Activated T-cell treated with anti-CD3 and anti-CD28 coated beads for 24 hours (primary cell): ENCODE measurements around the gene OR8J1.
"Not testable (repeated sequence)": the region's sequence is repeated elsewhere in the genome, so short reads cannot be mapped to it uniquely, and the experiment has no call there.

ENCODE experiments used
- DNase-seq: peaks from one replicate; pipeline ENCODE4 v3.0.0-alpha.2; 2020; ENCODE audit warnings: low read depth

The OR8J1 gene, protein sequence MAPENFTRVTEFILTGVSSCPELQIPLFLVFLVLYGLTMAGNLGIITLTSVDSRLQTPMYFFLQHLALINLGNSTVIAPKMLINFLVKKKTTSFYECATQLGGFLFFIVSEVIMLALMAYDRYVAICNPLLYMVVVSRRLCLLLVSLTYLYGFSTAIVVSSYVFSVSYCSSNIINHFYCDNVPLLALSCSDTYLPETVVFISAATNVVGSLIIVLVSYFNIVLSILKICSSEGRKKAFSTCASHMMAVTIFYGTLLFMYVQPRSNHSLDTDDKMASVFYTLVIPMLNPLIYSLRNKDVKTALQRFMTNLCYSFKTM

DNA sequence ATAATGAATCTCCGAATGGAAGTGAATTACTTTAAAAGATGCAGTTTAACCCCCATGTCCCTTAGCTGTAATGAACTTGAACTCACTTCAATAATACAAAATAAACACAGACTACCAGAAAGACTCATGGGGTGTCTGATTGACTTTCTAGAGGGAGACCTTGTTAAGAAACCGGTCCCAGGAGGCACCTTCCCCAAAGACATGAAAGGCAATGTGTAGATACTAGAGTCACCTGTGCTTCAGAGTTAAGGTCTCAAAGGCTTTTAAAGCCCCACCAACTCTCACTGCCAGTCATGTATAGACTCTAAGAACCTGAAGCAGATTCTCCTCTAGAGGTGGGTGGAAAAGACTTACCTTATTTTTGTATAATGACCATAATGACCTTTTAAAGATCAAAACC is at the start of gene OR8J1:
Gene OR8J1, plus strand, starts transcription at position 301 of the 400 bp plus-strand sequence. CDS start 5,956 bp downstream, outside the sequence.
- DNase-seq, result no peak

DNA sequence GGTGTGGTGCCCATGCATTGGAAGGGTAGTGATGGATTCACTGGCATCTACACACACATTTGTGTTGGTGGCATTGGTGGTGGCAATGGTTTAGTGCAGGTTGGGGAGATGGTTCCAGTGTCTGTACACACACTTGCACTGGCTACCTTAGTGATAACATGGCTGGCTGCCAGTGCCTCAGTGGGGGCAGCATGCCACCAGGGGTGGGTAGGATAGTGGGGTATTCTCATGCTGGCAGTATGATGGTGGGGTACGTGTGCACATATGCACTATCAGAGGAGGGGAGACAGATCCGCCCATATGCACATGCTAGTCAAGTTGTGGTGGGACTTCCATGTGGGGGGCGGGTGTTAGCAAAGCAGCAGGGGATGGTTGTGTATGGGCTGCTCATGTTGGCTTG is 46.3 kb upstream of the OR8J1 start:
- no peak for DNase-seq

DNA sequence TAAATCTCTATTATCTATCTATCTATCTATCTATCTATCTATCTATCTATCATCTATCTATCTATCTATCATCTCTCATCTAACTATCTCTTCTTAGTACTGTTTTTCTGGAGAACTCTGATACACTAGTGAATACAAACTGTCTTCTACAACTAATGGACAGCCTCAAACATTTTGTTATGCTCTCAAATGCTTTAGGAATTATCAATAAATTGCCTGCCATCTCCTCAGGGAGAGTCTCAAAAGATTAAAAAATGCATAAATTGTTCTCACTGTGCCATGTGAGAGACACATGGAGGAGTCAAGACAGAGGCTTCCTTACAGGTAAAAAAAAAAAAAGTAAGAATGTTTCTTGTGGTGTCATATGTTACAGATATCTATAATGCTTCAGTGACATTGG is 39.2 kb upstream of the OR8J1 start, which contains the start of gene OR8K3:
Gene OR8K3, plus strand, starts transcription at position 301 of the 400 bp plus-strand sequence. CDS start 3,163 bp downstream, outside the sequence.
- no peak for DNase-seq

DNA sequence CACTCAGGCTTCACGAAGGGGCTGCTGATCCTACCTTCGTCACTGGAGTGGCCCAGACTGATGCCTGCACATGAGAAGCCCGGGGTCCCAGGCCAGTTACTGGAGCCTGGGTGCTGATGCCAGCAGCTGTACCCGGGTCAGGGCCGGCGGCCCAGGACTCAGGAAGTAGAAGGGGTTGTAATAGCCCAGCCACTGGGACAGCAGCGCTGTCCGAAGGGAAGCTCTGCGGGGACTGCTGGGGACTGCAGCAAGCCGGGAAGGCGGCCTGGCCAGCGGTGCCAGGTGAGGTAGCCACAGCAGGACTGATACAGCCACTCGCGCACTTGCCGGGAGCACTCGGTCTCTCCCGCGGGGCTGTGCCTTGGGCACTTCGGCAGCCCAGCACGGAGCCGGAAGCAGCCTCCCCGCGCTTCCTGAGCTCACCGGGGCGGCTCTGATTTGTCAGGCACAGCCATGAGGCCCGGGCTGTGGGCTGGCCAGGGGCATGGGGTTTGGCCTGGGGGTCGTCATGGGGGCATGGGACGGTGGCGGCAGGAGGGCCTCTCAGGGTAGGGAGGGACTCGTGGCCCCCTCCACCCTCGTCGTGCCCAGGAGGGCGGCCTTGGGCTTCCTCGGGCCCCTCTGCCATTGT is 22.1 kb upstream of the OR8J1 start:
- no peak for DNase-seq

DNA sequence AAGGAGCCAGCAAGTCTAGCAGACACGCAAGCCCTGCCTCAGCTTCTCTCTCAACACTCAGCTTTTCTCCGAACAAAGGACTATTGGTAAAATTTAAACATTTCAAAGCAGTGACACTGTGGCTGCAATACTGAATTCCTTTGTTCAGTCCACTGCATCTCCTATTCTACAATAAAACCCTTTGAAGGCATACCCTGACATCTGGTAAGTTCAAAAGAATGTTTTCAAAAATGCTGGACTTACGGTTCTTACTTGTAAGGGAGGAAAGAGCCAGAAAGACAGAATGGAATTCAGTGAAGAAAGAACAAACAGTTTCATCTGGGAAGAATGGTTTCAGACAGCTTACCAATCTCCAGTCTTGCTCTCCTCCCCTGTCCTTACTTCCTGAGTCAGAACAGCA is 20.9 kb upstream of the OR8J1 start:
- no peak for DNase-seq

DNA sequence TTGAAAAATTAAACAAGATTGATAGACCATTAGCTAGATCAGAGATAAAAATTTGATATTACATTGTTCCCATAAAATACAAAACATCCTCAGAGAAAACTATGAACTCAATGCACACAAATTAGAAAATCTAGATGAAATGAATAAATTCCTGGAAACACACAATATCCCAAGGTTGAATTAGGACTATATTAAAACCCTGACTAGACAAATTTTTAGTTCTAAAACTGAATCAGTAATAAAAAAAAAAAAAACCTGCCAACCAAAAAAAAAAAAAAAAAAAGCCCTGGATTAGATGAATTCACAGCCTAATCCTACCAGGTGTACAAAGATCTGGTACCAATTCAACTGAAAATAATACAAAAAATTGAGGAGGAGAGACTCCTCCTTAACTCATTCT is 13.8 kb upstream of the OR8J1 start:
- no peak for DNase-seq

DNA sequence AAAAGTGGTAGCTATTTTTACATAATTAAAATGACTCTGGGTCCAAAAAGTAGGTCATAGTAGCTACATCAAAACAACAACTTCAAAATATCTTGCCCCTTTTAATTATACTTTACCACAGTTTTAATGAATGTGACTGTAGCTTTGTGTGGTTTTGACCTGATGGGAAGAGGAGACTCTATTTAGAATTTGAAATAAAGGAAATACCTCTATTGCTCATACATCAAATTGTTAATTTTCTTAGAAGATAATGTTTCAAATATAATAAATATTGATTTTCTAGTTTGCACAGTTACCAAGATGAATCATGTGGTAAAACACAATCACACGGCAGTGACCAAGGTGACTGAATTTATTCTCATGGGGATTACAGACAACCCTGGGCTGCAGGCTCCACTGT is 8.4 kb upstream of the OR8J1 start, which contains the start of gene OR8K1:
Gene OR8K1, plus strand, starts transcription at position 301 of the 400 bp plus-strand sequence. Its CDS starts 0 bp downstream, at position 301.
- no peak for DNase-seq

DNA sequence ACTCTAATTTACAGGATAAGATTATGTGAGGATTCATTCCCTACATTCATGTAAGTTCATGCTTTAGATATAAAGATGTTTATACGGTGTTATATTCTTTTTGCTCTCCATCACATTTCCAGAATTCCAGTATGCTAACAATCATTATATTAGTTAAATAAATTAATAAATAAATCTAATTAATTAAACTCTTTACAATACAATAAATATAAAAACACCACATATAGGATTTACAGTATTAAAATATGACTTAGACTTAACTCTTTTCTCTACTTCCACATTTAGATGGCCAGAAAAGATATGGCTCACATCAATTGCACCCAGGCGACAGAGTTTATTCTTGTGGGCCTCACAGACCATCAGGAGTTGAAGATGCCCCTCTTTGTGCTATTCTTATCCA is 21.2 kb downstream of the OR8J1 start, which contains the start of gene OR8U1:
Gene OR8U1, plus strand, starts transcription at position 301 of the 400 bp plus-strand sequence. Its CDS starts 0 bp downstream, at position 301.
- DNase-seq, result no peak

DNA sequence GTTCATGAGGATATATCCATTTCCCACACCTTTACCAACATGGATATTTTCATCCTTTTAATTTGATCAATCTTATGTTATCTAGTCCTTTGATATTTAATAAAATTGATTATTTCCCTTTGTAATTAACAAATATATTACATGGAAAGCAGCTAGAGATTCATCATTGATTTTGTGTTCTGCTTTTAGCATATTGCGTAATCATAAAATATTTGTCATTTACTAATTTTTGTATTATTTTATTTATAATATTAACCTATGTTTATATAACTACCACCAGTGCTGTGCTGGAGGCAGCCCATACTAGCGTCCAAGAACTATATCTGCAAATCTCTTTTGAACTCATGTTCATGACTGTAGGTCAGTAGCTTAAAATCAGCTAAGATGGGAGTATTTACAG is 26.0 kb downstream of the OR8J1 start:
- no peak for DNase-seq

DNA sequence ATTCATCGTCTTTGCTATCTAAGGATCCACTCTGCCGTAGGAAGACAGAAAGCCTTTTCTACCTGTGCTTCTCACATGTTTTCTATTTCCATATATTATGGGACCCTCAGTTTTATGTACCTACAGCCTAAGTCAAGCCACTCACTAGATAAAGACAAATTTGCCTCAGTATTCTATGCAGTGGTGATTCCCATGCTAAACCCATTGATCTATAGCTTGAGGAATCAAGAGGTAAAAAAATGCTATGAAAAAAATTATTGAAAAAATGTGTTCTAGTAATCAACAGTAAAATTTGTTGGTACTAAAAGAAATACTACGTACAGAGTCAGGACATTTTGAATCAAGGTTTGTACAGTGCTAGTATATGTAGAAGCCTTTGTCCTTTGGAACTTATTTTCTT is 40.3 kb downstream of the OR8J1 start:
- DNase-seq, result no peak

DNA sequence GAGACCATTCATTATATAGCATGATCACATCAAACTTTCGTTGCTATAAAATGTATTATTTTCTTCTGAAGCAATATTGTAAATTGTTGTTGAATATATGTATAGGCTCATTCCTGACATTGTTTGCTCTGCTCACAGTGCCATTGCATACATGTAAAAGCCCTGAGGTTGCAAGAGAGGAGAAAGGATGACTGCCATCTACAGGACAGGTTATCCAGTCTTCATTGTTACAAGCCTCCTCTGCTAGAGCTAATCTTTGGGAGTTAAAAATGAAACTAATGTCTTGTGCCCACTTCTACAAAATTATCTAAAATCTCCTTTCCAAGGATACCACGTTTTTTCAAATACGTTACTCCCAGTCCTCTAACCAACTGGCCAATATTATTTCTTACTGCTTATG is 42.0 kb downstream of the OR8J1 start:
- no peak for DNase-seq

DNA sequence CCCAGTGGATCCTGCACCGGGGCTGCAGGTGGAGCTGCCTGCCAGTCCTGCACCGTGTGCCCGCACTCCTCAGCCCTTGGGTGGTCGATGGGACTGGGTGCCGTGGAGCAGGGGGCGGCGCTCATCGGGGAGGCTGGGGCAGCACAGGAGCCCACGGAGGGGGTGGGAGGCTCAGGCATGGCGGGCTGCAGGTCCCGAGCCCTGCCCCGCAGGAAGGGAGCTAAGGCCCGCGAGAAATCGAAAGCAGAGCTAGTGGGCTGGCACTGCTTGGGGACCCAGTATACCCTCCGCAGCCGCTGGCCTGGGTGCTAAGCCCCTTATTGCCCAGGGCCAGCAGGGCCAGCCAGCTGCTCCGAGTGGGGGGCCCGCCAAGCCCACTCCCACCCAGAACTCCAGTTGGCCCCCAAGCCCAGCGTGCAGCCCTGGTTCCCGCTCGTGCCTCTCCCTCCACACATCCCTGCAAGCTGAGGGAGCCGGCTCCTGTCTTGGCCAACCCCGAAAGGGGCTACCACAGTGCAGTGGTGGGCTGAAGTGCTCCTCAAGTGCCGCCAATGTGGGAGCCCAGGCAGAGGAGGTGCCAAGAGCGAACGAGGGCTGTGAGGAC is 47.9 kb downstream of the OR8J1 start:
- not testable (repeated sequence) for DNase-seq

DNA sequence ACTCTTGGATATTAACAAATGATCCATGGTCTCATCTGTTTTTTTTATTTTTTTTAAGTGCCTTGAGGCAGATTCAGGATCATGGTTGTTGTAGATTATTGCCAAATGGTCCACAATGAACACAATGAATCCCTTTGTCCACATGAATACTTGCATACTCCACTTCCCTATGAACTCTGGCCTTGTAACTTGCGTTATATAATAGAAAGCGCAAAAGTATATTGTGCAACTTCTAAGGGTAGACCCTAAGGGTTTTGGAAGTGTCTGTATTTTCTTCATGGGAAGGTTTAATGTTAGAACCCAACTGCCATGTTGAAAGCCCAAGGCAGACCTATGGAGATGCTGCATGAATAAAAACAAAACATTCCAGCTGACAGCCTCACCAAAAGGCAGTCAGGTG is 50.3 kb downstream of the OR8J1 start:
- no peak for DNase-seq

DNA sequence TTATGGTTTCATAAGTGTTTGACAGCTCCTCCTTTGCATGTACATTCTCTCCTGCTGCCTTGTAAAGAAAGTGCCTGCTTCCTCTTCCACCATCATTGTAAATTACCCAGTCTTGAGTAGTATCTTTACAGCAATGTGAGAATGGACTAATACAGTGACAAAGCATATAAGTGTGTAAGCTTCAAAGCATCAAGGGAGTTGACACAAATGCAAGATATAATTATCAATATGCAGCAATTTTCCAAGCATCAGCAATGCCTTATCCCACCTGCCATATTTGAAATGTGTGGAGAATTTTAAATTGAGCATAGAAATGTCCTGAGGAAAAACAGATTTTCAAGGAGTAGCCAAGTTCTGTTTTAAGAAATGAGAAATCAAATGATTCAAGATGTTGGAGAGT is 56.7 kb downstream of the OR8J1 start:
- no peak for DNase-seq
